HG02852 (cell line): ENCODE measurements around the gene WFDC5.

ENCODE experiments used
- ATAC-seq: cut with Tn5 transposase; IDR thresholded peaks from one replicate; pipeline ENCODE4 v1.9.1; 2021; ENCODE audit warnings: mild to moderate bottlenecking, moderate library complexity; ENCODE audit not compliant: unreplicated experiment

WFDC5 gene

DNA sequence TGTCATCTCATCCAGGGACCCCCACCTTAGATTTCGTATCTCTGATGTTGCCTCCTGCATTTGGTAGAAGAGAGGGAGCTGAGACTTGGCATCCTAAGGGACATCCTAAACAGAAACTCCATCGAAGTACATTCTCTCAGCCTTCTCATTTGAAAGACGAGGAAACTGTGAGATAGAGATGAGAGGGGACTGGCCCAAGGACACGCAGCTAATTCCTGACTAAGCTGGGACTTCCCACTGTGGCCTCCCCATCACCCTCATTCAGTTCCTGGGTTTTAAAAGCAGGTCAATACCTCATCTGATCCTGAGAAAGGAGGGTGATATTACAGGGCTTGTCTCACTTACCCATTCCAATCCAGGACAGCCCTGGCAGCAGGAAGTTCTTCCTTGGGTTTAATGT, 855 bp upstream of the WFDC5 start:
- ATAC-seq: no peak

GRCh38 chr20:45115386-45115774, 406 bp upstream of the WFDC5 start:
- ATAC-seq: no peak

DNA sequence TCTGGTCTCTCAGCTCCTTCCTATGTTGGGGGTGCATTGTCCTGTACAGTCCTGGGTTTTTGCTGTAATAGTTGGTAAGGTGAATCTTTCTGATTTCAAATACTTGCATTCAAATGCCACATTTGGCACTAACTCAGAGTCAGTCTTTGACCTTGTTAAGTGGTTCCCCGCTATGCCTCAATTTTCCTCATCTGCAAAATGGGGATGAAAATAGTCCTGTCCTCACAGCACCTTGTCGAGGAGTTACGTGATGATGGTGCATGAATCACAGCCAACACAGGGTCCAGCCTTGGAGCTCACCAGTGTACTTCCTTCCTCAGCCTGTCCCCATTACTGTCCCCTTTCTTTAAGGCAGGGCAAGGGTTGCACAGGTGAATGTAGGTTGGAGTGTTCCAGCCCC, 1.1 kb downstream of the WFDC5 start:
- ATAC-seq: no peak

DNA sequence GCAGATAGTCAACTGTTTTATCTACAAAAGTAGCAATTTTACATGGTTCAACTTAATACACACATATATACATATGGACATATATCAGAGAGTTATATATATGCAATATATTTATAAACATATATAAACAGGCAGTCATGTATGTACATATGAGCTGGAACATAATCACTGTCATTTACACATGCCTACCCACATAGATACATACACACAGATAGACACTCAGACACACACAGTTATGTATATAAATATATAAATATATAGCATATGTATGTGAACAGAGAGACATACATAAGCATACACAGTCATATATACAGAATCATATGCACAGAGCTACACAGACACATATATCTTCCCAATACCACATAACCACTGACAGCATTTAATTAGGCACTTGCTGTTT, 2.2 kb downstream of the WFDC5 start:
- no peak for ATAC-seq

DNA sequence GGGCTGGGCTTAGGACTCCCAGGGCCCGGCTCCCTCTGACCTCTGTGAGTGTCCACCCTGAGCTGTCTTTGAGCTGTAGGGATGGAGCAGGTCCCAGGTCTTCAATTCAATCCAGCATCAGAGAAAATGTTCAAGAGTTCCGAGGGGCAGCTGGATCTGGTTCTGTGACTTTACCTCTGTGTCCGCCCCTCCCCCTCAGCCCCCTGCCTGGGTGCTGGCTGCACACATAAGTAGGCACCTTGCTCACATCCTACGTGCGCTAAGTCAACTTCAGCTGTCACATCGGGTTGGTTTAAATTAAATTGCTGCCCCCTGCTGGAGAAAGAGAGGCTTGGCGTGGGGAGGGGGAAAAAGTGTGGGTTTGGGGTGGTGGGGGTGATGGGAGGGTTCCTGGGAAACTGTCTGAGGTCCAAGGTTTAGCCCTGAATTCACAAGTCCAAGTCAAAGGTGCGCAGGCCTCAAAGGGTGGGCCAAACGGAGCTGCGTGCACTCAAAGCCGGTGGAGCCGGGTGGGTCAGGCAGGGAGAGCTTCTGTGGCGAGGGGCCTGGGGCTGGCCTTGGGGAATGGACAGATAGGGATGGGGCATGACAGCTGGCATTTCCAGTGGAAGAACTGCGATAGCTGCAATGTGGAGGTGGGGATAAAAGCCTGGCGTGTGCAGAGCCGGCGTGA, 3.0 kb downstream of the WFDC5 start:
- ATAC-seq: no peak

GRCh38 chr20:45111285-45111684, 3.7 kb downstream of the WFDC5 start:
- ATAC-seq: no peak

DNA sequence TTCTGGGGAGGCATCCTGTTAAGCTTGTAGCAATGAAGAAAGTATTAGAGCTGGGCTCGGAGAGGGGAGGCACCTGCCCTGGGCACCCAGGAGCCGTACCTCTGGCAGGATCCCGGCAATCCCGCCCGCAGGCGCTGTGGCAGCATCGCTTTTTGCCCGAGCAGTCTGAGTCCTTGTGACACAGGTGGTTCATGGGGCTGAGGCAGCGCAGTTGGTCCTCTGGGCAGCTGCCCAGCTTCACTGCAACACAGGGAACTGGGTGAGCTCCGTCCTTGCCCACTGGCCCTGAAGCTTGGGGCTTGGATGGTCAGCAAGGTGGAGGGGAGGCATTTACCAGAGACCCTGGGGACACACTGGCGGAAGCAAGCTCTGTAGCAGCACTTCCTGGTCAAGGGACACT, 4.7 kb downstream of the WFDC5 start:
- ATAC-seq: no peak

DNA sequence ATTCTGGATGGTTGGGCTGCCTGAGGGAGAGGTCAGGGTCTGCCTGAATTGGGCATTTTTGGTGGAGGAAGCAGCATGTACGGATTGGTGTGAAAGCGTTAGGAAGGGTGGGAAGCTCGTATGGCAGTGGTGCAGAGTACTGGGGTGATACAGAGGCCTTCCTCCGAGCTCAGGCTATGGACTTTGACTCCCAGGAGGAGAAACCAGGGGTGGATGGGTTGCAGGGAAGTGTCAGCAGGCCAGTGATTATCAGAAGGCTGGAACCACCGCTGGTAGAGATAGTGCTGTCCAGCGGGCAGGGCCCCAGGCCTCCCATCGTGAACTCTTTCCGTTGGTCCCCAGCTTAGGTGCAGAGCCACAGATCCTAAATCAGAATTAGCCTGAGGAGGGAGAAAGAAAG, 5.3 kb downstream of the WFDC5 start:
- no peak for ATAC-seq

DNA sequence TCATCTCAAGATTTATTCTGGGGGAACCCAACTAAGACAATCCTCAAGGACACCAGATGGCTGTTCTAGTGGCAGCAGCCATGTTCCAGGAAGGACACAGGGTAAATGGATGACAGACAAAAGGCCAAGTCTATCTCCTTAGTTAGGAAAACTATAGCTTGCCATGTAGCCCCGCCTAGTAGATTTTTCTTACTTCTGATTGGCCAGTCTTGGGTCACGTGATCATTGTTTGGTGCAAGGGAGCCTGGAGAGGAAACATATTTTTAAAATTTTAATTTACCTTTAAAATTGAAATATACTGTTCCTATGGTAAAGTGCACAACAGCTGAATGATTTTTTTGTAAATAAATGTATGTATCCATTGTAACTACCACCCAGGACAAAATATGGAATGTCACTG, 9.7 kb downstream of the WFDC5 start:
- ATAC-seq: no peak

DNA sequence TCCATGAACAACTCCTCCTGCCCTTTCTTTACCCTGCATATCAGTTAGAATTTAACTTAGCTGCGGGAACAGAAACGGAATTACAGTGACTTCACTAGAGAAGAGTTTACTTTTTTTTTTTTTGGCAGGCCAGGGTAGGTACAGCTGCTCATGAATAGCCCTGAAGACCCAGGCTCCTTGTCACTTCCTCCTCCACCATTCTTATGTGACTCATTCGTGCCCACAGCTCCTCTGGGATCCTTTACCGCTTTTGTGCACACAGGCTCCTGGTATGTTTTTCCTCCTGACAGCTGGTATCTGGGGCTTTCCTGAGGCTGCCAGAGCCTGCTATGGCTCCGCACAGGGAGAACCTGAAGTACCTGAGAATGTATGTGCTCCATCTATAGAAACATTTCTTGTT, 10.2 kb downstream of the WFDC5 start:
- ATAC-seq: no peak

DNA sequence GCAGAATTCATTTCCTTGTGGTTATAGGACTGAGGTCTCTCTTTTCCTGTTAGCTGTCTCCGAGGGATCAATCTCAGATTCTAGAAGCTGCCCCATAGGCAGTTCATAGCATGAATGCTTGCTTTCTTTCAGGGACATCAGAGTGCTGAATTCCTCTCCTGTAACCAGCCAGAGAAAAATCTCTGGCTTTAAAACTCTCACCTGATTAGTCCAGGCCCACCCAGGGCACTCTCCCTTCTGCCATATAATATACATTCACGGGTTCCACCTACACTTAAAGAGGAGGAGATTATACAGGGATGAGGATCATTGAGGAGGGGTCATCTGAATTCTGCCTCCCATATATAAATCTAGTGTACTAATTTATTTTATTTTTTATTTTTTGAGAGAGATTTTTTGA, 11.9 kb downstream of the WFDC5 start:
- no peak for ATAC-seq

GRCh38 chr20:45101333-45101850, 13.6 kb downstream of the WFDC5 start:
- no peak for ATAC-seq

DNA sequence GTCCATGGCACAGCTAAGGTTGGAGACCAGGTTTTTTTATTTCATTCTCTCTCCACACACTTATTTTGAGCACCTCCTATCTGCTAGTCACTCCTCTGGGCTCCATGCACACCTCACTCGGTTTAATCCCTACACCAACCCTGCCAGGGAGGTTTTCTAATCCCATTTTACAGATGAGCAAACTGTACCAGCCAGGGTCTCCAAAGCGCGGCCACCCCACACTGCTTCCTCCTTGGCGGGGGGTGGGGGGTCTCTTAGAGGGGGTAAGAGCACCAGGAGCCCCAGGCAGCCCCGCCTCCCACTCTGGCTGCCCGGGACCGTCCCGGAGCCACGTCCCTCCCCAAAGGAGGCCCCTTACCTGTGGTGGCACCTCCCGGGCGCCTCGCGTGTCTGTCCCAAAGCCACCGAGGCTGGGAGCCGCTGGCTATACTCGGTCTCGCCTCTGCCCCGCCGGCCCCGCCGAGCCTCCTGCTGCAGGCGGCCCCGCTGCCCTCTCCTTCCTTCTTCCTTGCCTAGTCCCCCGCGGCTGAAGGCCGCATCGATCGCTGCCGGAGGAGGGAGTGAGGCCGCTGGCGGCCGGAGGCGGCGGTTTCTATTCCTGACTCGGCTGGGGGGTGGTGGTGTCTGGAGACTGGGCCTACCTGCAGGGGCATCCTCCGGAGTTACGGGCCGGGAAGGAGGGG, 14.3 kb downstream of the WFDC5 start, which contains the start of gene KCNS1:
TSS of gene KCNS1 (minus strand) at position 565 of the 683 bp plus-strand sequence. CDS start 1,891 bp downstream, outside the sequence.
- ATAC-seq: no peak

- ATAC-seq: no peak
Measured at GRCh38 chr20:45098103-45098773, 16.7 kb downstream of the WFDC5 start.

DNA sequence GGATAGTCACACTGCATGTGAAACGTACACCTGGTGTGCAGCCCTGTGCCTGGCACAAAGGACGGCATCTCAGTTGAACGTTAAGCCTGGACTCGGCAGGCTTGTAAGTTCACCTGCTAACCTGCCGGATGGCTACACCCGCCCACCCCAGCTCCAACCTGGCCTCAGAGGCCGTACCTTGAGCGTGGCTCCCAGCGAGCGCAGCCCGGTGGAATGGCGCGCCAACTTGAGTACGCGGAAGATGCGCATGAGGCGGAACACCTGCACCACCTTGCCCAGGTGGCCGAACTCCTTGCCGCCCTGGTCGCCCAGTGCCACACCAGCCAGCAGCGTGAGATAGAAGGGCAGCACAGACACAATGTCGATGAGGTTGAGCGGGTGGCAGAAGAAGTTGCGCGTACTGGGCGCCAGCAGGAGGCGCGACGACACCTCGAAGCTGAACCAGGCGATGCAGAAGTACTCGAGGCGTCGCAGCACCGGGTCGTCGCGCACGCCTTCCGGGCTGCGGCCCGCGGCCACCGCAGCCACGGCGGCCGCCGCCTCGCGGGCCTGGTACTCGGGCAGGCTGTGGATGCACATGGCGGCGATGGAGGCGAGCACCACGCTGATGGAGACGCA, 17.4 kb downstream of the WFDC5 start:
- no peak for ATAC-seq

DNA sequence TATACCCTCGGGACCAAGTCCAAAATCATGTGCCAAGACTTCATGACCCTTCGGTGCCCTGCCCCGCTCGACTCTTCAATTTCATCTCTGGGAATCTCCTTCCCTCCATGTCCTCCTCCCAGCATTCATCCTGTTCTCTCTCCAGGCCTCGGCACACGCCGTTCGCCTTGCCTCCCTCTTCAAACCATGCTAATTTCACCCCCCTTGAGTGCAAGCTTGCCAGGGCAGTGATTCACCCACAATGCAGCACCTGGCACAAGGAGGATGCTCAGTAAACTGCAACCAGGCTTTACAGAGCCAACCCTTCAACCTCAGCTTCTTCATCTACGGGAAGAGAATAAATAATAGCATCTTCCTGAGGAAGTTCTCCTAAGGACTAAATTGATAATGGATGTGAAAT, 18.2 kb downstream of the WFDC5 start:
- no peak for ATAC-seq

- no peak for ATAC-seq
Measured at GRCh38 chr20:45095805-45096238, 19.2 kb downstream of the WFDC5 start.

DNA sequence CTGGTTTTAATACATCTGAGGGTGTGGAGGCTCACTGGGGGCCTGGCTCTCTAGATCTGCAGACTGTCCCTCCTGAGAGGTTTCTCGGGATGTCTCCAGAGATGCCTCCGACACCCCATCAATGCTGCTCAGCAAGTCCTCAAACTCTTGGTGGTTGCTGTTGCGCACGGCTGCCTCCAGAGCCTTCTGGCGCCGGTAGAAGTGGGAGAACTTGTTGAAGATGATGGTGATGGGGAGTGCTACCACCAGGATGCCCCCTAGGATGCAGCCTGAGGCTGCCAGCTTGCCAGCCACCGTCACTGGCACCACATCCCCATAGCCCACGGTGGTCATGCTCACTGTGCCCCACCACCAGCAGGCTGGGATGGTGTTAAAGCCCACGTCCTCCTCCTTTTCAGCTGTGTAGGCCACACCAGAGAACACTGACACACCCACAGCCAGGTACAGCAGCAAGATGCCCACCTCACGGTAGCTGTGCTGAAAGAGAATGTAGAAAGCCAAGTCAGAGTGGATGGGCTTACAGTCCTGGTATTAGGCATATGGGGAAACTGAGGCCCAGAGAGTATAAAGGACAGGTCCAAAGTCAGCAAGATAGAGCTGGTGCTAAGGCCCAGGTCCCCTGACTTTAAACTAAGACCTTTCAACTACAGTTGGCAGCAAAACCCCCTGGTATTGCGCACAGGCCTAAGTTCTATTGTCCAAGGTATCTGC, 20.0 kb downstream of the WFDC5 start:
- no peak for ATAC-seq

DNA sequence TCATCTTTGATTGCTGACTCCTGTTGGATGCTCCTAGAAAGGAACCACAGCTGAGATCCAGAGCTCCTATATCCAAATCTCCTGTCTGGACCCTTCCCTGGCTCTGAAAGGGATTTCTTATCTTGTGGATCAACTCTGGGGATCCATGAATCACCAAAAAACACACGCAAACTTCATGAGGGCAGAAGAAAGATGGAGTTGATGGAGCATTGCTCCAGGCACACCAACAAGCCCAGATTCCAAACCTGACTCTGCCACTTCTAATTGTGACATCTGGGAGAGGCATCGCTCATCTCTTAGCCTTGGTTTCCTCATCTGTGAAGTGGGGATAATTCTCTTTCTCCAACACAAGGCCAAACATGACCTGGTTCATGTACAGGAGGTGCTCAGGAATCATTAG, 20.8 kb downstream of the WFDC5 start:
- ATAC-seq: no peak

DNA sequence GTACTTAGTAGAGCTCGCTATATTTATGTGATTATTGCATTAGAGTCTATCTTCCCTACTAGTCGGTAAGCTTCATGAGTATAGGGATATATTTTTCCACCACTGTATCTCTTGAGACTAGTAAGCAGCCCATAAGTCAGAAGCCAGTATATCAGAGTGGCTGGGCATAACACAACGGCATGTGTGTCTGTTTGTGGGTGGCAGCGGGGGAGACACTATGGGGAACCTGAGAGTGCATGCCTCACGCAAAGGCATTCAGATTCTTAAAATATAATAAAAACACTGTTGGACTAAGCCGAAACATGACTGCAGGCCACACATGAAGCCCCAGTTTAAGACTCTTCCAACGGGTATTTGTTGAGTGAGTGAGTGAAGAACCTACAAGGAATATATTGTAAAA, 22.1 kb downstream of the WFDC5 start:
- ATAC-seq: no peak

DNA sequence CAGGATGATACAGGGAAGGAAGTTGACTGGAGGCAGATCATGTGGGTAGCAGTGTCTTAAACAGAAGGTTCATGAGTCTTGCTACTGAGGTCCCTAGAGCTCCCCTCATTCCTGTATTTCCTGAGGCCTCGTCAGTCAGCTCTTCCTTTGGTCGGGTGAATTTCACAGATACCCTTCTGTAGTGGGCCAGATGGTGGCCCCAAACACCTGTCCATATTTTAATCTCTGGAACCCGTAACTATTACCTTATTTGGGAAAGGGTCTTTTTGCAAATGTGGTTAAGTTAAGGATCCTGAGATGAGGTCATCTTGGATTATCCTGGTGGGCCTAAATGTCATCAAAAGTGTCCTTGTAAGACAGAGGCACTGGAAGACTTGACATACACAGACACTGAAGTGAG, 23.6 kb downstream of the WFDC5 start:
- ATAC-seq: no peak
